H9 (cell line): ENCODE data around the gene SLC9A9. TPM values are rescaled to one million over a fixed set of nuclear protein-coding genes. Genes with fewer than 3 reads are reported as not detected.

ENCODE experiments used
- DNase-seq: peaks from one replicate; pipeline ENCODE4 v3.0.0-alpha.2; 2017
- H2AFZ ChIP-seq: one replicate; pipeline ENCODE4 v1.6.1; 2013; ENCODE audit warnings: mild to moderate bottlenecking, low read length, control low read depth, moderate library complexity
- H2AK5ac ChIP-seq: 2 replicates; pipeline ENCODE4 v1.6.1; 2013; ENCODE audit warnings: low read length, control low read depth, mixed read lengths; ENCODE audit not compliant: insufficient read length
- H2BK120ac ChIP-seq: one replicate; pipeline ENCODE4 v1.6.1; 2013; ENCODE audit warnings: low read depth, mild to moderate bottlenecking, low read length, control low read depth, inconsistent platforms; ENCODE audit not compliant: poor library complexity, severe bottlenecking
- H2BK12ac ChIP-seq: 2 replicates; pipeline ENCODE4 v1.6.1; 2013; ENCODE audit warnings: low read length, control low read depth, mixed read lengths, low read depth; ENCODE audit not compliant: insufficient read length
- H2BK15ac ChIP-seq: 2 replicates; pipeline ENCODE4 v1.6.1; 2013; ENCODE audit warnings: low read depth, low read length, control low read depth
- H2BK20ac ChIP-seq: one replicate; pipeline ENCODE4 v1.6.1; 2013; ENCODE audit warnings: low read depth, mild to moderate bottlenecking, low read length, control low read depth, inconsistent platforms; ENCODE audit not compliant: poor library complexity, severe bottlenecking
- H2BK5ac ChIP-seq: 2 replicates; pipeline ENCODE4 v1.6.1; 2013; ENCODE audit warnings: low read length, control low read depth, mixed read lengths; ENCODE audit not compliant: insufficient read length
- H3K14ac ChIP-seq: 2 replicates; pipeline ENCODE4 v1.6.1; 2013; ENCODE audit warnings: low read length, control low read depth; ENCODE audit not compliant: insufficient read depth
- H3K18ac ChIP-seq: 2 replicates; pipeline ENCODE4 v1.6.1; 2013; ENCODE audit warnings: low read depth, mild to moderate bottlenecking, mixed read lengths, low read length, control low read depth; ENCODE audit not compliant: insufficient read length
- H3K23ac ChIP-seq: 2 replicates; pipeline ENCODE4 v1.6.1; 2013; ENCODE audit warnings: low read length, control low read depth, mixed read lengths, low read depth; ENCODE audit not compliant: insufficient read length
- H3K23me2 ChIP-seq: 2 replicates; pipeline ENCODE4 v1.6.1; 2013; ENCODE audit warnings: low read depth, mild to moderate bottlenecking, mixed read lengths, low read length, control low read depth; ENCODE audit not compliant: insufficient read length, poor library complexity, severe bottlenecking
- H3K27ac ChIP-seq: 2 replicates; pipeline ENCODE4 v1.5.1; 2013; ENCODE audit warnings: low read length, control low read depth, mixed read lengths, low read depth; ENCODE audit not compliant: insufficient read length
- H3K27me3 ChIP-seq: 2 replicates; pipeline ENCODE4 v1.6.1; 2013; ENCODE audit warnings: low read length, control low read depth, inconsistent platforms; ENCODE audit not compliant: insufficient read depth
- H3K4ac ChIP-seq: 2 replicates; pipeline ENCODE4 v1.6.1; 2013; ENCODE audit warnings: low read depth, mild to moderate bottlenecking, control low read depth, inconsistent platforms, low read length, moderate library complexity
- H3K4me1 ChIP-seq: 2 replicates; pipeline ENCODE4 v1.6.1; 2013; ENCODE audit warnings: low read length, control low read depth, inconsistent platforms; ENCODE audit not compliant: insufficient read depth
- H3K4me2 ChIP-seq: 2 replicates; pipeline ENCODE4 v1.6.1; 2013; ENCODE audit warnings: low read length, control low read depth, mixed read lengths; ENCODE audit not compliant: insufficient read length, insufficient read depth
- H3K56ac ChIP-seq: 2 replicates; pipeline ENCODE4 v1.6.1; 2013; ENCODE audit warnings: low read depth, mild to moderate bottlenecking, mixed read lengths, low read length, control low read depth; ENCODE audit not compliant: insufficient read length
- H3K79me1 ChIP-seq: 2 replicates; pipeline ENCODE4 v1.6.1; 2013; ENCODE audit warnings: low read depth, mild to moderate bottlenecking, moderate library complexity, low read length, control low read depth, inconsistent platforms; ENCODE audit not compliant: insufficient read depth, poor library complexity, severe bottlenecking
- H3K79me2 ChIP-seq: 2 replicates; pipeline ENCODE4 v1.6.1; 2013; ENCODE audit warnings: low read length, control low read depth, inconsistent platforms; ENCODE audit not compliant: insufficient read depth
- H3K9ac ChIP-seq: 2 replicates; pipeline ENCODE4 v1.6.1; 2013; ENCODE audit warnings: low read length, control low read depth, mixed read lengths; ENCODE audit not compliant: insufficient read length; ENCODE audit errors: extremely low read depth
- H3K9me3 ChIP-seq: one replicate; pipeline ENCODE4 v1.6.1; 2013; ENCODE audit warnings: low read depth, low read length, inconsistent platforms; ENCODE audit not compliant: control insufficient read depth
- H3T11ph ChIP-seq: one replicate; pipeline ENCODE4 v1.6.1; 2013; ENCODE audit warnings: mild to moderate bottlenecking, low read length, control low read depth, inconsistent platforms
- H4K20me1 ChIP-seq: one replicate; pipeline ENCODE4 v1.6.1; 2013; ENCODE audit not compliant: control insufficient read depth, insufficient read length, insufficient read depth
- H4K5ac ChIP-seq: 2 replicates; pipeline ENCODE4 v1.6.1; 2013; ENCODE audit warnings: low read depth, mild to moderate bottlenecking, mixed read lengths, low read length, control low read depth; ENCODE audit not compliant: insufficient read length
- H4K8ac ChIP-seq: replicated peaks from 2 replicates; pipeline ENCODE4 v1.6.1; 2013; ENCODE audit warnings: low read length, control low read depth, mixed read lengths, low read depth; ENCODE audit not compliant: insufficient read length
- H4K91ac ChIP-seq: 2 replicates; pipeline ENCODE4 v1.6.1; 2013; ENCODE audit warnings: low read depth, mild to moderate bottlenecking, moderate library complexity, mixed read lengths, low read length, control low read depth; ENCODE audit not compliant: insufficient read length
- H3K27ac Mint-ChIP-seq, 3 experiments: 2 replicates in 2 of 3; 3 replicates in 1 of 3; pipeline ENCODE4 v1.8.0; 2020 to 2021; ENCODE audit warnings: mixed read lengths in 3 of 3, mild to moderate bottlenecking in 1 of 3, moderate library complexity in 1 of 3
- H3K27me3 Mint-ChIP-seq: 2 replicates; pipeline ENCODE4 v1.8.0; 2021; ENCODE audit warnings: low read depth, mild to moderate bottlenecking, moderate library complexity, mixed read lengths
- H3K36me3 Mint-ChIP-seq, 3 experiments: 2 replicates in 2 of 3; 3 replicates in 1 of 3; pipeline ENCODE4 v1.8.0; 2020 to 2021; ENCODE audit warnings: low read depth in 3 of 3, mixed read lengths in 3 of 3; ENCODE audit not compliant: insufficient read depth in 1 of 3
- H3K4me1 Mint-ChIP-seq, 2 experiments: 2 replicates each; pipeline ENCODE4 v1.8.0; 2020; ENCODE audit warnings: mixed read lengths in 2 of 2
- H3K4me3 Mint-ChIP-seq, 2 experiments: 2 replicates in 1 of 2; 3 replicates in 1 of 2; pipeline ENCODE4 v1.8.0; 2020 to 2021; ENCODE audit warnings: mild to moderate bottlenecking in 2 of 2, mixed read lengths in 2 of 2, moderate library complexity in 1 of 2
- H3K9me3 Mint-ChIP-seq, 2 experiments: 2 replicates in 1 of 2; 3 replicates in 1 of 2; pipeline ENCODE4 v1.8.0; 2020; ENCODE audit warnings: mild to moderate bottlenecking in 2 of 2, mixed read lengths in 2 of 2, moderate library complexity in 1 of 2
- CTCF ChIP-seq: fragments of 200-600 bp; sonication (generic); conservative IDR thresholded peaks from 3 replicates; pipeline ENCODE4 v1.8.0; 2021; ENCODE audit warnings: antibody characterized with exemption, mild to moderate bottlenecking
- WGBS: extraction: QIAGEN DNeasy Blood & Tissue Kit; methylation state at CpG from one replicate; pipeline ENCODE4 v1.1.7; 2013; ENCODE audit warnings: missing lambda C conversion rate, low lambda C conversion rate, mixed read lengths; ENCODE audit not compliant: insufficient read length; ENCODE audit errors: extremely low coverage; 5-methylcytosine and 5-hydroxymethylcytosine counted together
- total RNA-seq: library from RNA; stranded (reverse); gene quantifications from 2 replicates; pipeline ENCODE4 v1.2.1, GENCODE V29; 2021

The SLC9A9 gene
- total RNA-seq, 1 experiment from 2014 or later = 0.35 TPM

GRCh38 chr3:143241481-143241951 lies 606.8 kb downstream of the SLC9A9 start:
- H2BK20ac ChIP-seq = no peak overlapping the region
- H3T11ph ChIP-seq = no peak overlapping the region
- no peaks in the 10 kb centered on the region for H3K9me3 ChIP-seq
- H3K18ac ChIP-seq = no peak overlapping the region
- no peak overlapping the region for H2BK120ac ChIP-seq
- Mint-ChIP-seq H3K27ac (no peak overlapping the region), H3K9me3 (no peaks in the 10 kb centered on the region; a peak in 2 of 5 replicates), H3K4me3 (no peak overlapping the region), H3K36me3 (no peaks in the 10 kb centered on the region; a peak in 1 of 7 replicates), H3K27me3 (no peaks in the 10 kb centered on the region), H3K4me1 (peaks cover 4 to 5% of the 10 kb centered on the region in 2 experiments; a peak in 3 of 4 replicates)
- no peaks in the 10 kb centered on the region for H3K79me2 ChIP-seq
- H4K8ac ChIP-seq = no peak overlapping the region
- no peak overlapping the region for H3K9ac ChIP-seq
- H3K56ac ChIP-seq = no peak overlapping the region
- H2AK5ac ChIP-seq = no peak overlapping the region
- H2BK5ac ChIP-seq = no peak overlapping the region
- no peak overlapping the region for H3K14ac ChIP-seq
- 0 out of 2 replicates have a peak, but pooled peaks cover 3% of the 10 kb centered on the region for H3K4me1 ChIP-seq
- TF ChIP-seq CTCF = no peak
- no peak overlapping the region for H3K4ac ChIP-seq
- H4K91ac ChIP-seq = no peak overlapping the region
- no CpG with 5 or more reads among the region's 3 CpGs for WGBS
- H3K4me2 ChIP-seq = no peak overlapping the region
- no peaks in the 10 kb centered on the region for H3K27me3 ChIP-seq
- no peak for DNase-seq
- no peaks in the 10 kb centered on the region for H4K20me1 ChIP-seq
- no peak overlapping the region for H2BK12ac ChIP-seq
- no peak overlapping the region for H3K23ac ChIP-seq
- H2AFZ ChIP-seq = no peak overlapping the region
- no peak overlapping the region for H3K27ac ChIP-seq
- H4K5ac ChIP-seq = no peak overlapping the region
- no peak overlapping the region for H2BK15ac ChIP-seq
- H3K79me1 ChIP-seq = no peaks in the 10 kb centered on the region
- H3K23me2 ChIP-seq = no peaks in the 10 kb centered on the region
